Stimulated activated CD8-positive, alpha-beta memory T cell treated with anti-CD3 and anti-CD28 coated beads, Interleukin-12 subunit alpha, Interleukin-12 subunit beta, amount 100 ng/mL, for 24 hours (primary cell): ENCODE measurements around the gene DUSP16.

Experiments
- DNase-seq: peaks from one replicate; pipeline ENCODE4 v3.0.0-alpha.2; 2020; ENCODE audit errors: extremely low read depth

The DUSP16 gene

DNA sequence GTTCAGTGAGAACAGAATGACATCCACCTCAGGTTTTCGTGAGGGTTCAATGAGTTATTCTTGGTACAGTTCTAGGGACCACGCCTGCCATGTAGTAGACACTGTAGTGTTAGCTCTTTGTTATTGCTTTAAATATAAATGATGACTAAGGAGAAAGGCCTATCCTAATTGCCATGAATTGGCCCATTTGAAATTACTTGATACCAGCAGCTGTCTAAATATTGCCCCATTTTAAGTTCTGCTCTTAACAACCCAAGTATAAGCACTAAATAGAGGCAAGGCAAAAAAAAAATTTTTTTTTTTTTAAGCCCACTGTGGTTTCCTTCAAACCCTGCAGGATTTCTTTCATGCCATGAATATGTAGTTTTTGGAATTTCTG, 121.2 kb downstream of the DUSP16 start:
- no peak for DNase-seq

DNA sequence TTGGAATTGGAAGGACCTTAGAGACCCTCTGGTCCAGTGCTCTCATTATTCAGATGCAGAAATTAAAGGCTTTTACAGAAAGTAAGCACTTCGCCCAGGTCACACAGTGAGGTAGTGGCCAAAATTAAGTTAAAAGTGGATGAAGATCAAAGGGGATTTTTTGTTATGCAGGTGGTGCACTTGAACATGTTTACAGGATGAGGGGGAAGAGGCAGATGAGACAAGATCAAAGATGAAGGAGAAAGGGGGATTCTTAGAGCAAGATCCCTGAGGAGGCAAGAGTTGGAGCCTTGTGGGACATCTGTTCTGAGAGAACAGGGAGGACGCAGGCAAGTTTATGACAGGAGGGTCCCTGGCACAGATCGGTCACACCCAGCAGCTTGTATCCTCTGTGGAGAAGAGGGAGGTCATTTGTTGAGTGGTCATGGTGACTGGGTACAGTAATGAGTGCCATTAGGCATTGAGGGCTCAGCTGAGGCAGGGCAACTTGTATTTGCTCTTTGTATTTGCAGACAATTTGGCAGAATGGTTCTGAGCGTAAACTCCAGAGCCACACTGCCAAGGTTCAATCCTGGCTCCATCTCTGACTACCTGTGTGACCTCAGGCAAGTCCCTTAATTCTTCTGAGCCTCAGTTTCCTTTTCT, 121.8 kb downstream of the DUSP16 start:
- no peak for DNase-seq

DNA sequence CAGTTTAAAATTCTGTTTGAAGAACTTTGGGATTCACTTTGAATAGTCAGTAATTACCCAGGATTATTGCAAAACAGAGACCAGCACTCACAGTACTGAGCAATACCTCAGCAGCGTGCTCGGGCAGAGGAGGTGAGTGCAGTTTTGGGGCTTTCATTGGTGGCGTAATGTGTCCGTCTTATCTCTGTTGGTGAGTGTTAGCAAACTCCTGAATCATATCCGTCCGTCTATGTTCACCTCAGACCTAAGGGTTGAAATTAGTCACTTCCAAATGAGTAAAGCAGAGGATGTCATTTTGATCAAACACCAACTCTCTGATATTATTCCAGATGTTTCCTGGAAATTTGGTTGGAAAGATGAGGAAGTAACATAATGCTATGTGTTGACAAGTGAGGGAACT, 123.0 kb downstream of the DUSP16 start:
- peak; percentile 24 for DNase-seq

DNA sequence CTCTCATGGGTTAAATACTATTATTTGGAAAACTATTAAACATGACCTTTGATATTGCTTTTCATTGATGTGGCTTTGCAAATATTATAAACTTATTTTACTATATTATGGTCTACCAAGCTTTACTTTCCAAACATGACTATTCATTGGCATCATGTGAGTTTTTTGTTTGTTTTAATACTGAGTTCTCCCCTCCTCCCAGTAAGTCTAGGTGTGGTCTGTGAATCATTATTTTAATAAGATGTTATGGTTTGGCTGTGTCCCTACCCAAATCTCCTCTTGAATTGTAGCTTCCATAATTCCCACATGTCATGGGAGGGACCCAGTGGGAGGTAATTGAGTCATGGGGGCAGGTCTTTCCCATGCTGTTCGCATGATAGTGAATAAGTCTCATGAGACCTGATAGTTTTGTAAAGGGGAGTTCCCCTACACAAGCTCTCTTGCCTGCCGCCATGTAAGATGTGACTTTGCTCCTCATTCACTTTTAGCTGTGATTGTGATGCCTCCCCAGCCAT, 125.8 kb downstream of the DUSP16 start:
- DNase-seq: no peak

DNA sequence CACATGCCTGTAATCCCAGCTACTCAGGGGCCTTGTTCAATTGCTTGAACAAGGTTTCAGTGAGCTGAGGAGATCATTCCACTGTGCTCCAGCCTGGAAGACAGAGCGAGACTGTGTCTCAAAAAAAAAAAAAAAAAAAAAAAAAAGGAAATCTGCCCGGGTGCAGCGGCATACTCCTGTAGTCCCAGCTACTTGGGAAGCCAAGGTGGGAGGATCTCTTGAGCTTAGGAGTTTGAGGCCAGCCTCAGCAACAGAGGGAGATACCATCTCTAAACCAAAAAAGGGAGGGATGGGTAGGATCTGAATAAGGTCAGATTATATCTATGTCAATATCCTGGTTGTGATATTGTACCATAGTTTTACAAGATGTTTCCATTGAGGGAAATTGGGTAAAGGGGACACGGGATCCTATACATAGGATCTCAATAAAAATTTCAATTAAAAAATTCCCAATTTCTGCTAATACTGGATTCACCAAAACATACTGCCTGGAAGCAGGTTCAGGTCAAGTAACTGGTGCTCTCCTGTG, 129.4 kb downstream of the DUSP16 start:
- no peak for DNase-seq

DNA sequence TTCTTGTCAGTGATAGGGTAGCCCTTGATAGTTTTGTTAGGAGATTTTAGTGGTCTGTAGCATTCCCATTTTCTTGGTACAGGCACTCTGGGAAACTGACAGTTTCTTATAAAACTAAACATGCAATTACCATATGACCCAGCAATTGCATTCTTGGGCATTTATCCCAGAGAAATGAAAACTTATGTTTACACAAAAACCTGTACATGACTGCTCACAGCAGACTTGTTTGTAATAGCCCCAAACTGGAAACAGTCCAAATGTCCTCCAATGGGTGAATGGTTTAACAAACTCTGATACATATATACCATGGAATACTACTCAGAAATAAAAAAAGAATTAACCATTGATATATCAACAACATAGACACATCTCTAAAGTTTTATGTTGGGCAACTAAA, 130.3 kb downstream of the DUSP16 start:
- no peak for DNase-seq

DNA sequence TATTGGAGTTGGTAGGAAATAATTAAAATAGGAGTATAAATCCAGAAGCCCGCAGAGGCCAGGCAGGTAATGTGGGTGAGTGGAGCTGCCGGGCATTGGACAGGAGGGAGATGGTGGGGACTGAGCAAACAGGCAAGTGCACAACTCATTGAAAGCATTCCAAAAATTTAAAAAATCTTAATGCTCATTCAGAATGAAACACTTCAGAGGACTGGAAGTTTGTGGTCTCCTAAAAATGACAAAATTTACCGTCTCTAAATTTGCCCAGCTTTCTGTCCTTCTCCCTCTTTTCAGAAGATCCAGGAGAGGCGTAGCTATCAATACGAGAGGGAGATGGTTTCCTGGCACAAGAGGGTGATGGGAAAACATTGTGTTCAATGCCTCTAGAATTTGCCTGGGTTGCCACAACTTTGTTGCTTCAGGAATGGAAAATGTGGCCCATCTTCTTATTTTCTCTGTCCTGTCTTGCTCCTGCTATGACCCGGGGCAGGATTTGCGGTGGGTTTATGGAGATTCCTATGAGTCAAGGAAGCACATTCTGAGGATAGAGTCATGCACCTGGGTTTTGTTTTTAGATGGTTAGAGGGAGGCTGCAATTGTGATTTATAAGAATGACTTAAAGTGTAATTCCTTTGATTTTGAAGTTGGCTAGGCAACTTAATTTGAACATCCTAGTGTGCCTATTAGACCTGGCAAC, 133.6 kb downstream of the DUSP16 start:
- no peak for DNase-seq

DNA sequence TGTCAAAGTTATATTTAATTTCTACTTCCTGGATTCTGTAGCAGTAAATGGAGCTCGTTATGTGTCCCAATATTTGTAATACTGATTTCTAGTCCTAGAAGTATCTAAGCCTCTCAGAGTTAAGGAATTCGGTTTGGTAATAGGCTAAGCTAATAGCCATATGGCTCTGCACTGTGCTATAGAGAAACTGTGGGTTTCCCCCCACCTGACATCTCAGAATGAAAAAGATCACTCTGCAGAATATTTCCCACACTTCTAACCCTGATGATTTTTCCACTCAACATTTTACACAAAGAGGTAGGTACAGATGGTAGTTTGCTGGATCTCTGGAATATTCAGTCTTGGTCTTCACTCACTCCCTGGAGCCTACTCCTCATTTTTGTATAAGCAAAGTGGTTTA, 134.6 kb downstream of the DUSP16 start:
- DNase-seq: no peak

DNA sequence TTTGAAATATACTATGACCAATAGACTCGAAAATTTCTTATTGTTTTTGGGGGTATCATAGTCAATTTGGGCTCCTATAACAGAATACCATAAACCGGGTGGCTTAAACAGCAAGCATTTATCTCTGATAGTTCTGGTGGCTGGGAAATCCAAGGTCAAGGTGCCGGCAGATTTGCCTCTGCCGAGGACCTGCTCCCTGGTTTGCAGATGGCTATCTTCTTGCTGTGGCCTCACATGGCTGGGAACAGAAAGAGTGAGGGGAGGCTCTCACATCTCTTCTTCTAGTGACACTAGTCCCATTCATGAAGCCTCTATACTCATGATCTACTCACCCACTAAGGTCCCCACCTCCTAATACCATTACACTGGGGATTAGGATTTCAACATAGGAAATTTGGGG, 135.1 kb downstream of the DUSP16 start:
- no peak for DNase-seq

DNA sequence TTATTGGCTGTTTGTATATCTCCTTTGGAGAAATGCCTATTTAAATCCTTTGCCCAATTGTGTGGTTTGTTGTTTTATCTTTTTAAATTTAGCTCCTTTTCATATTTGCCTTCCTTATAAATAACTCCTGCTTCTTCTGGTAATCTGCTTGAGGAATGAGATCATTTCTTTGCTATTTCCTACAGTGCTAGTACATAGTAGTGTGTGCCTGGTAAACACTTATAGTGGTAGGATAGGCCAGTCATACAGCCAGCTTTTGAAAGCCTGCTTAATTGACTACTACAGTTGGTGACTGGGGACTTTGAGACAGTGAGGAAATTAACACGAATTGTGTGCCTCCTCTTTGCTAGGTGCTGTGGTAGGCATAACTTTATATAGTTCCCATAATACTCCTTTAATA, 137.0 kb downstream of the DUSP16 start:
- DNase-seq: no peak

DNA sequence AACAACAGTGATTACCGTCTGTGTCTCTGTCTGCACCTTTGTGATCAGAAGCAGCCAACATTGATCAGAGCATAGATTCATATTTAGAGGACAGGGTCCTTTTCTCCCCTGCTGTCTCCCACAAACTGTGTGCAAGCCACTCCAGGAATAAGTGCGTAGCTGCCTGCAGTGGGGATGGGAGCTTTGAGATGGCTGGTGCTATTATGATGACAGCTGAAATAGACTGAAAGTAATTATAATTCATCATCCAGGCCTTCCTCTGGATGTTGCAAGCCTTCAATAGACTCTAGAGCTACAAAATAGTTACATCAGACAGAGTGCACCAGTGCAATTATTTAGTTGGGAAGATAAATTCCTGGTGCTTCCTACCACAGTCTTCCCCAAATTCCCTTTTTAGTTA, 137.7 kb downstream of the DUSP16 start:
- DNase-seq: no peak
